WERI-Rb-1 (cell line): ENCODE results near the gene HUS1.

Experiments
- DNase-seq: peaks from one replicate; pipeline ENCODE4 v3.0.0-alpha.2; 2020
- H3K27ac ChIP-seq: fragments of 250-450 bp; sonication (Bioruptor Pico); 2 replicates; pipeline ENCODE4 v1.5.1; 2020; ENCODE audit warnings: mild to moderate bottlenecking, moderate library complexity
- H3K27me3 ChIP-seq: fragments of 250-450 bp; sonication (Bioruptor Pico); 2 replicates; pipeline ENCODE4 v1.5.1; 2021; ENCODE audit warnings: mild to moderate bottlenecking, low read depth, moderate library complexity; ENCODE audit not compliant: insufficient read depth, severe bottlenecking
- H3K36me3 ChIP-seq: fragments of 250-450 bp; sonication (Bioruptor Pico); 2 replicates; pipeline ENCODE4 v1.5.1; 2020; ENCODE audit warnings: mild to moderate bottlenecking, moderate library complexity
- H3K4me3 ChIP-seq: 2 replicates; pipeline ENCODE4 v1.5.1; 2011; ENCODE audit warnings: low read depth, mild to moderate bottlenecking, control low read depth, low read length
- H3K9me3 ChIP-seq: fragments of 250-450 bp; sonication (Bioruptor Pico); 2 replicates; pipeline ENCODE4 v1.5.1; 2021; ENCODE audit warnings: mild to moderate bottlenecking, moderate library complexity; ENCODE audit not compliant: severe bottlenecking
- CTCF ChIP-seq: IDR thresholded peaks from 2 replicates; pipeline ENCODE4 v1.5.1; 2011; ENCODE audit warnings: low read depth, mild to moderate bottlenecking, control low read depth, inconsistent platforms, low read length

Gene HUS1

GRCh38 chr7:47970761-47971160 lies 8.7 kb downstream of the HUS1 start:
- Histone ChIP-seq H3K4me3 (no peak overlapping the region), H3K27ac (no peak overlapping the region), H3K9me3 (no peaks in the 10 kb centered on the region), H3K36me3 (peaks cover 71% of the 10 kb centered on the region), H3K27me3 (no peaks in the 10 kb centered on the region)
- no peak for DNase-seq
- TF ChIP-seq CTCF, result no peak

GRCh38 chr7:47968847-47969774 lies 10.3 kb downstream of the HUS1 start:
- no peaks in the 10 kb centered on the region for H3K9me3 ChIP-seq
- no peaks in the 10 kb centered on the region for H3K27me3 ChIP-seq
- H3K4me3 ChIP-seq, result no peak overlapping the region
- peaks cover 72% of the 10 kb centered on the region for H3K36me3 ChIP-seq
- DNase-seq, result peak; percentile 77
- no peak overlapping the region for H3K27ac ChIP-seq
- peak; percentile 92 for TF ChIP-seq CTCF

GRCh38 chr7:47967708-47968107 lies 11.7 kb downstream of the HUS1 start:
- Histone ChIP-seq H3K9me3 (no peaks in the 10 kb centered on the region), H3K4me3 (no peak overlapping the region), H3K36me3 (peaks cover 71% of the 10 kb centered on the region), H3K27ac (no peak overlapping the region), H3K27me3 (no peaks in the 10 kb centered on the region)
- no peak for TF ChIP-seq CTCF
- no peak for DNase-seq

GRCh38 chr7:47967123-47967522 lies 12.3 kb downstream of the HUS1 start:
- Histone ChIP-seq H3K36me3 (peaks cover 74% of the 10 kb centered on the region), H3K4me3 (no peak overlapping the region)
- TF ChIP-seq CTCF, result no peak

GRCh38 chr7:47965456-47965855 lies 14.0 kb downstream of the HUS1 start:
- H3K36me3 ChIP-seq, result peaks cover 82% of the 10 kb centered on the region
- H3K27me3 ChIP-seq, result no peaks in the 10 kb centered on the region
- no peak overlapping the region for H3K4me3 ChIP-seq
- H3K9me3 ChIP-seq, result no peaks in the 10 kb centered on the region
- TF ChIP-seq CTCF, result no peak
- no peak for DNase-seq
- no peak overlapping the region for H3K27ac ChIP-seq

More at GRCh38 chr7:47967123-47967522, 12.3 kb downstream of the HUS1 start:
- H3K9me3 ChIP-seq, result no peaks in the 10 kb centered on the region
- H3K27me3 ChIP-seq, result no peaks in the 10 kb centered on the region
- no peak for DNase-seq
- no peak overlapping the region for H3K27ac ChIP-seq
